SH-SY5Y (cell line): Measurements from ENCODE around the gene TENT4A.

ENCODE experiments used
- GATA2 ChIP-seq: IDR thresholded peaks from 2 replicates; pipeline ENCODE4 v1.6.1; 2011; ENCODE audit warnings: mild to moderate bottlenecking, low read depth, low read length
- GATA3 ChIP-seq: IDR thresholded peaks from 2 replicates; pipeline ENCODE4 v1.6.1; 2011; ENCODE audit warnings: low read depth, mild to moderate bottlenecking, low read length, moderate library complexity

TENT4A gene

DNA sequence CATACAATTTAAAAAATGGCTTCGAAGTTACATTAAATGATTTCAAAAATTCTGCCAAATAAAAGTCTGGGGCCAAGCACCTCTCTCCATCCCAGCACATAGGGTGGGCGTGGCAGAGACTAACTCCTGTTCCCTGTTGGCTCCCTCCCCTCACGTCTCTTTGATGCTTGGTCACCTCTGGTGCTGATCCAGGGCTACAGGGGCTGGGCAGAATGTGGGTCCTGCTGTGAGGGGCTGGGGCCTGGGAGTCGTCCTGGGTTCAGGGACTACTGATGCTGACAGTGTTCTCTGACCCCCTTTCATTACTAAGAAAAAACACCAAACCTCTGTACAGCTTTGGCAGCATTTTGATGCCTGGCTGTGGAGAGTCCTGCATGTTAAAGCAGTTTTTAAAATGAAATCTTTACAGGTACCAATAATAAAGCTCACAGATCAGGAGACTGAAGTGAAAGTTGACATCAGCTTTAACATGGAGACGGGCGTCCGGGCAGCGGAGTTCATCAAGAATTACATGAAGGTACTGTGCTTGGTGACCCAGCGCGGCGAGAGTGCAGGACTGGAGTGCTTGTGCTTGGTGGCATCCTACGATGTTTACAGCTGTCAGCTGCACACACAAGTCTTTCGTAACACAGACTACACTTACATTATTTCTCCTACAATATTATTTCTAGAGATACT, 29.0 kb downstream of the TENT4A start:
- TF ChIP-seq GATA2 (no peak), GATA3 (no peak)

GRCh38 chr5:6743161-6743560, 29.9 kb downstream of the TENT4A start:
- TF ChIP-seq GATA3 (no peak), GATA2 (no peak)

DNA sequence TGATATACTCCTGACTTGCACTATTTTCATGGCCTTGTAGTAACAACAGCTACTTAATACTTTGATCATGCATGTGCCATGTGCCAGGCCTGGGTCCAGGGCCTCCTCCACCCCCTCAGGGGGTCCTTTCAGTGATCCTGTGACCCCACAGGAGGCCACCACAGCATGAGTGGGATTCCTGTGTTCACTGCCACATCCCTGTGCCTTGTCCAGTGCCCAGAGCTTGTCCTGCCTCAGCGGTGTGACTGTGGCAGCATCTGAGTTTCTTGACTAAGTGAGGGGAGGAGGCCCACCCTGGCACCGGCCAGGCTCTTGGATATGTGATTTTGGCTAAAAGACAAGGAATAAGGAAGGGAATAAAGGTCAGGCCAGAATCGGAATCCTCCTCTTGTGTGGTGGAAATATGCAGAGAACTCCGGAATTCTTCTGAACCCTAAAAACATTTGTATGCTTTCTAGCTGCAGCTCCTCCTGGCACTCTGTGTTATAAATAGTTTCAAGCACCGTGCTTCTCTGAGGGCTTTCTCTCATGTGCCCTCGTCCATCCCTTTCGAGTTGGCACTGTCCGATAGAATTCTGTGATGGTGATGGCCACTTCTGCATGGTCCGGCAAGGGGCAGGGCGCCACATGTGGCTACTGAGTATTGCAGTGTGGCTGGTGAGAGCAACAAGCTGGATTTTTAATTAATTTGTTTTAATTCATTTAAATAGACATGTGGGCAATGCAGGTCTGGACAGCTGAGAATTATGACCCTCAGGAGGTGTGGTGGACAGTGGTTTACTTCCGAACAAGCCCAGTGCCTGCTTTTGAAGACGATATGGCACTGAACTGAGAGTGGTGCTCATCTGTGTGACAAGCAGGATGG, 31.8 kb downstream of the TENT4A start:
- TF ChIP-seq GATA2 (no peak), GATA3 (no peak)

DNA sequence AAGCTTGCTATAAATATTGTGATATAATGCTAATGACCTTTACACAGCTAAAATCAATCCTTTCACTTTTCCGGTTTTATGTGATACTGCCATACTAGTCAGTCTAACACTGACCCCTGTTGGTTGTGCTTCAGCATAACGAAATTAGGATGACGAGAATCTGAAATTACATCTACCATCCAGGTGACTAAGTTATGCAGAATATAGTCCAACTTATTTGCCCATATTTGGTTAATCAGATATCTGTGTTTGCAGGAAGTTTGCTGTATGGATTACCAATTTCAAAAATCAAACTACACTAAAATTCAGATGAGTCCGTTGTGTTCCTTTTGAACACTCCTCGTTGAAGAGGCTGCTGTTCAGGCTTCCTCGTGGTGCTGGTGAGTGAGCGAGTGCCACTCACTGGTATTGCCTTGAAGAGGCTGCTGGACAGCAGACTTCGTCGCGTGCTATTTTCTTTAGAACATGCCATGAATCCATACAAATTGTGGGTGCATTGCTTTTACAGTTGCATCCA, 32.5 kb downstream of the TENT4A start:
- TF ChIP-seq GATA2 = no peak
- TF ChIP-seq GATA3 = no peak

GRCh38 chr5:6746244-6746643, 33.0 kb downstream of the TENT4A start:
- no peak for TF ChIP-seq GATA2

- TF ChIP-seq GATA2 (no peak), GATA3 (no peak)
These were observed 33.9 kb downstream of the TENT4A start for GRCh38 chr5:6747103-6747502.

GRCh38 chr5:6748142-6748541, 34.9 kb downstream of the TENT4A start:
- TF ChIP-seq GATA2 = no peak
- no peak for TF ChIP-seq GATA3

GRCh38 chr5:6749026-6749716, 35.9 kb downstream of the TENT4A start:
- TF ChIP-seq GATA2 = no peak

DNA sequence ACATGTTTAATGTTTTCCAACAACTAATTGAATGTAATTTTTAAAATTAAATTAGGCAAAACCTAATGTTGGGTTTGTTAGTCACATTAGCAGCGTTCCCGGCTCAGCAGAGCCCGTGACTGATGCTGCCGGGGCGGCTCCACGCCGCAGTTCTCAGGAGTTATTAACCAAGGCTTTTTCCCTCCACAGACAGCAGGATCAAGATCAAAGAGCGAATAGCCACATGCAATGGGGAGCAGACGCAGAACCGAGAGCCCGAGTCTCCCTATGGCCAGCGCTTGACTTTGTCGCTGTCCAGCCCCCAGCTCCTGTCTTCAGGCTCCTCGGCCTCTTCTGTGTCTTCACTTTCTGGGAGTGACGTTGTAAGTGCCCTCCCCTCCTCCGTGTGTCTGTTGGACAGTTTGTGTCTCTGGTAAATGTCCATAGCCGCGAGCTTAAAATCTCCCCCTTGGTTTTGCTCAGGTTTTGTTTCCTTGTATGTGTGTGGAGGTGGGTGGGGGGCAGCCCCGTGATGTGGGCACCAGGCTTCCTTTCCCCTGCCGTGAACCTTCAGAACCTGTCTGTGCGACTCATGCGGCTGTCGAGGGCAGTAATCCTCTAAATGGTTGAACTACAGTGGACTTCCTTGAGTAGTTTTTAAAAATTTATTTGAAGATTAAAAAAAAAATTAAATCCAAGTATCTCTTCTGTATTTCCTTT, 37.1 kb downstream of the TENT4A start:
- TF ChIP-seq GATA3 (no peak), GATA2 (no peak)

GRCh38 chr5:6750951-6751685, 37.9 kb downstream of the TENT4A start:
- TF ChIP-seq GATA3 = no peak
- no peak for TF ChIP-seq GATA2

GRCh38 chr5:6752236-6752635, 39.0 kb downstream of the TENT4A start:
- TF ChIP-seq GATA3 = no peak
- no peak for TF ChIP-seq GATA2

DNA sequence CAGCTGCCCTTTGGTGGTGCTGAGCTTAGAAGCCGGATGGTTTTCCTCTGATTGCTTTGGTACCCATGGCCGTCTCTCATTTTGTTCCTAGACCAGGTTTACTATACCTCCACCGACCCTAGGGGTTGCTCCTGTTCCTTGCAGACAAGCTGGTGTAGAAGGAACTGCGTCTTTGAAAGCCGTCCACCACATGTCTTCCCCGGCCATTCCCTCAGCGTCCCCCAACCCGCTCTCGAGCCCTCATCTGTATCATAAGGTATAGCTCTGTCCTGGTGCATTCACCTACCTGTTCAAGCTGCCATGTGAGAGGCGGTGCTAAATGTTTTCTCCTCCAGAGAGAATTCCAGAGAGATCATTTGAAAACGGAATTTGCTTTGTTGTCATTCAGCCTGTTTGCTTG, 39.5 kb downstream of the TENT4A start:
- TF ChIP-seq GATA2 = no peak
- TF ChIP-seq GATA3 = no peak

- TF ChIP-seq GATA2 = no peak
- no peak for TF ChIP-seq GATA3
These were observed 40.6 kb downstream of the TENT4A start for GRCh38 chr5:6753851-6754250.
